ENCODE results near the gene VPS4B.

DNA sequence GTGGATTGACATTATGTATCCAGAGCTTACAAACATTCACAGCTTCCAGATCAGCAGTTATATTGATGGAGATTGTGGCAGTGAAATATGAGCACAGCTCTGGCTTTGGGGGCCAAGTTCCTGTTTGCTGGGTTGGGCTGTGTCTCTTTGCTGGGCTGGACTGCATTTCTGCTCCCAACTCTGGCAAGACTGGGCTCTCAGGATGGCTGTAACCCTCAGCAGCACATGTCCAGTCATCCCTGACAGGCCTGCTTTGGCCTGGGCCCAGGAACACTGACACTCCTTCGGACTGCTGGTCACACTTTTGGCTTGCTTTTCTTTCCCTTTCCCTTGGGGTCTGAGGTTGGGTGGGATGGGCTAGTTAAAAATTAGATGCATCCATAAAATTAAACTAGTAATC lies 17.9 kb upstream of the VPS4B start:
- TF ChIP-seq, protein P1, sequence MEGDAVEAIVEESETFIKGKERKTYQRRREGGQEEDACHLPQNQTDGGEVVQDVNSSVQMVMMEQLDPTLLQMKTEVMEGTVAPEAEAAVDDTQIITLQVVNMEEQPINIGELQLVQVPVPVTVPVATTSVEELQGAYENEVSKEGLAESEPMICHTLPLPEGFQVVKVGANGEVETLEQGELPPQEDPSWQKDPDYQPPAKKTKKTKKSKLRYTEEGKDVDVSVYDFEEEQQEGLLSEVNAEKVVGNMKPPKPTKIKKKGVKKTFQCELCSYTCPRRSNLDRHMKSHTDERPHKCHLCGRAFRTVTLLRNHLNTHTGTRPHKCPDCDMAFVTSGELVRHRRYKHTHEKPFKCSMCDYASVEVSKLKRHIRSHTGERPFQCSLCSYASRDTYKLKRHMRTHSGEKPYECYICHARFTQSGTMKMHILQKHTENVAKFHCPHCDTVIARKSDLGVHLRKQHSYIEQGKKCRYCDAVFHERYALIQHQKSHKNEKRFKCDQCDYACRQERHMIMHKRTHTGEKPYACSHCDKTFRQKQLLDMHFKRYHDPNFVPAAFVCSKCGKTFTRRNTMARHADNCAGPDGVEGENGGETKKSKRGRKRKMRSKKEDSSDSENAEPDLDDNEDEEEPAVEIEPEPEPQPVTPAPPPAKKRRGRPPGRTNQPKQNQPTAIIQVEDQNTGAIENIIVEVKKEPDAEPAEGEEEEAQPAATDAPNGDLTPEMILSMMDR (IDR thresholded peaks at IDR 0.05) = no peak
- TF ChIP-seq POLR2A (IDR thresholded peaks at IDR 0.05; ENCODE audit: low read depth) (no peak), EP300 (IDR thresholded peaks at IDR 0.05) (no peak), POLR2AphosphoS5 (IDR thresholded peaks at IDR 0.05) (no peak)

All from esophagus muscularis mucosa (tissue), 4 donors.